ENCODE results near the gene EXD3. TPM values are rescaled to one million over a fixed set of nuclear protein-coding genes. Genes with fewer than 3 reads are reported as not detected.

The EXD3 gene
- total and polyA plus RNA-seq, 2 of the 13 experiments (the other 11 are each of a cell fraction or from before 2014, with no cell fraction given), result 2.7 to 4.8 TPM

DNA sequence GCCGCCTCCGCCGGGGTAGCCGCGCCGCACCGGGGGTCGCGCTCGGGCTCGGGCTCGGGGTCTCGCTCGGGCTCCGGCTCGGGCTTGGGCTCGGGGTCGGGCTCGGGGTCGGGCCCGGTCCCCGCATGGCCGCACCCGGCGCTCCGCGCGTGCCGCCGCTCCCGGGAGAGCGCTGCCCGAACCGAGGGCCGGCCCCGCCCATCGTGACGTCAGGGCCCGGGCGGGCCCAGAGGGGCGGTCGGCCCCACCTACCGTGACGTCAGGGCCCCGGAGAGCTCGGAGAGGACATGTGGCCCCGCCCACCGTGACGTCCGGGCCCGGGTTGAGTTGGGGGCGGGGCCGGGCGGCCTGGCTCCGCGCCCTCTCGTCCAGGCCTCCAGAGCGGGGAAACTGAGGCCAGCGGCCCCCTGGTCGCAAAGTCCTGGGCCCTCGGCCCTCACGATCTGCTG is 36.2 kb upstream of the EXD3 start, which contains the start of gene NSMF (continued):
- no peak for TF ChIP-seq TCF12 (IDR thresholded peaks at IDR 0.05)
- TF ChIP-seq TCF12 (CRISPR knock-in tag; IDR thresholded peaks at IDR 0.05), result no peak
- TF ChIP-seq GZF1 (CRISPR knock-in tag; IDR thresholded peaks at IDR 0.05), result no peak
- TF ChIP-seq, protein P1, sequence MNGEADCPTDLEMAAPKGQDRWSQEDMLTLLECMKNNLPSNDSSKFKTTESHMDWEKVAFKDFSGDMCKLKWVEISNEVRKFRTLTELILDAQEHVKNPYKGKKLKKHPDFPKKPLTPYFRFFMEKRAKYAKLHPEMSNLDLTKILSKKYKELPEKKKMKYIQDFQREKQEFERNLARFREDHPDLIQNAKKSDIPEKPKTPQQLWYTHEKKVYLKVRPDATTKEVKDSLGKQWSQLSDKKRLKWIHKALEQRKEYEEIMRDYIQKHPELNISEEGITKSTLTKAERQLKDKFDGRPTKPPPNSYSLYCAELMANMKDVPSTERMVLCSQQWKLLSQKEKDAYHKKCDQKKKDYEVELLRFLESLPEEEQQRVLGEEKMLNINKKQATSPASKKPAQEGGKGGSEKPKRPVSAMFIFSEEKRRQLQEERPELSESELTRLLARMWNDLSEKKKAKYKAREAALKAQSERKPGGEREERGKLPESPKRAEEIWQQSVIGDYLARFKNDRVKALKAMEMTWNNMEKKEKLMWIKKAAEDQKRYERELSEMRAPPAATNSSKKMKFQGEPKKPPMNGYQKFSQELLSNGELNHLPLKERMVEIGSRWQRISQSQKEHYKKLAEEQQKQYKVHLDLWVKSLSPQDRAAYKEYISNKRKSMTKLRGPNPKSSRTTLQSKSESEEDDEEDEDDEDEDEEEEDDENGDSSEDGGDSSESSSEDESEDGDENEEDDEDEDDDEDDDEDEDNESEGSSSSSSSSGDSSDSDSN (CRISPR knock-in tag; IDR thresholded peaks at IDR 0.05), result no peak
- TF ChIP-seq FOXJ3 (CRISPR knock-in tag; IDR thresholded peaks at IDR 0.05; ENCODE audit: borderline replicate concordance), result no peak
- no peak for TF ChIP-seq ZNF674 (CRISPR knock-in tag; IDR thresholded peaks at IDR 0.05; ENCODE audit: low read depth)
- TF ChIP-seq, protein P2, sequence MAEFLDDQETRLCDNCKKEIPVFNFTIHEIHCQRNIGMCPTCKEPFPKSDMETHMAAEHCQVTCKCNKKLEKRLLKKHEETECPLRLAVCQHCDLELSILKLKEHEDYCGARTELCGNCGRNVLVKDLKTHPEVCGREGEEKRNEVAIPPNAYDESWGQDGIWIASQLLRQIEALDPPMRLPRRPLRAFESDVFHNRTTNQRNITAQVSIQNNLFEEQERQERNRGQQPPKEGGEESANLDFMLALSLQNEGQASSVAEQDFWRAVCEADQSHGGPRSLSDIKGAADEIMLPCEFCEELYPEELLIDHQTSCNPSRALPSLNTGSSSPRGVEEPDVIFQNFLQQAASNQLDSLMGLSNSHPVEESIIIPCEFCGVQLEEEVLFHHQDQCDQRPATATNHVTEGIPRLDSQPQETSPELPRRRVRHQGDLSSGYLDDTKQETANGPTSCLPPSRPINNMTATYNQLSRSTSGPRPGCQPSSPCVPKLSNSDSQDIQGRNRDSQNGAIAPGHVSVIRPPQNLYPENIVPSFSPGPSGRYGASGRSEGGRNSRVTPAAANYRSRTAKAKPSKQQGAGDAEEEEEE (CRISPR knock-in tag; IDR thresholded peaks at IDR 0.05; ENCODE audit: borderline replicate concordance), result no peak
- TF ChIP-seq DNMT1 (CRISPR knock-in tag; IDR thresholded peaks at IDR 0.05), result no peak
- TF ChIP-seq ZKSCAN5 (CRISPR knock-in tag; IDR thresholded peaks at IDR 0.05), result no peak
- TF ChIP-seq, protein P3, sequence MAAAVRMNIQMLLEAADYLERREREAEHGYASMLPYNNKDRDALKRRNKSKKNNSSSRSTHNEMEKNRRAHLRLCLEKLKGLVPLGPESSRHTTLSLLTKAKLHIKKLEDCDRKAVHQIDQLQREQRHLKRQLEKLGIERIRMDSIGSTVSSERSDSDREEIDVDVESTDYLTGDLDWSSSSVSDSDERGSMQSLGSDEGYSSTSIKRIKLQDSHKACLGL (CRISPR knock-in tag; IDR thresholded peaks at IDR 0.05), result no peak
- TF ChIP-seq ZNF724P (CRISPR knock-in tag; IDR thresholded peaks at IDR 0.05; ENCODE audit: borderline replicate concordance), result no peak
- no peak for TF ChIP-seq SRSF9 (IDR thresholded peaks at IDR 0.05; ENCODE audit: borderline replicate concordance, insufficient read depth, low read depth, low read length, poor library complexity, severe bottlenecking)
- no peak for TF ChIP-seq ZNF282 (IDR thresholded peaks at IDR 0.05; ENCODE audit: partially characterized antibody)
- TF ChIP-seq, protein P4, sequence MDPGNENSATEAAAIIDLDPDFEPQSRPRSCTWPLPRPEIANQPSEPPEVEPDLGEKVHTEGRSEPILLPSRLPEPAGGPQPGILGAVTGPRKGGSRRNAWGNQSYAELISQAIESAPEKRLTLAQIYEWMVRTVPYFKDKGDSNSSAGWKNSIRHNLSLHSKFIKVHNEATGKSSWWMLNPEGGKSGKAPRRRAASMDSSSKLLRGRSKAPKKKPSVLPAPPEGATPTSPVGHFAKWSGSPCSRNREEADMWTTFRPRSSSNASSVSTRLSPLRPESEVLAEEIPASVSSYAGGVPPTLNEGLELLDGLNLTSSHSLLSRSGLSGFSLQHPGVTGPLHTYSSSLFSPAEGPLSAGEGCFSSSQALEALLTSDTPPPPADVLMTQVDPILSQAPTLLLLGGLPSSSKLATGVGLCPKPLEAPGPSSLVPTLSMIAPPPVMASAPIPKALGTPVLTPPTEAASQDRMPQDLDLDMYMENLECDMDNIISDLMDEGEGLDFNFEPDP (CRISPR knock-in tag; conservative IDR thresholded peaks at IDR 0.05), result no peak
- peak in 1 of 2 experiments; percentile 51; a peak in 1 of 4 replicates for TF ChIP-seq POLR2A (IDR thresholded peaks at IDR 0.05; ENCODE audit: insufficient read depth in 1 of 2, low read depth in 2 of 2, low read length in 2 of 2)
- no peak for TF ChIP-seq AHR (CRISPR knock-in tag; IDR thresholded peaks at IDR 0.05)
- peak; percentile 71 for TF ChIP-seq RFX5 (IDR thresholded peaks at IDR 0.05; ENCODE audit: low read depth, low read length)
- 0 out of 2 replicates have a peak, but pooled peaks have one; percentile 26 for TF ChIP-seq RNF2 (conservative IDR thresholded peaks at IDR 0.05; ENCODE audit: low read depth)
- TF ChIP-seq TSC22D2 (CRISPR knock-in tag; IDR thresholded peaks at IDR 0.05; ENCODE audit: borderline replicate concordance), result no peak
- no peak for TF ChIP-seq PCBP1 (IDR thresholded peaks at IDR 0.05; ENCODE audit: borderline replicate concordance, low read depth, low read length)
- TF ChIP-seq, protein P5, sequence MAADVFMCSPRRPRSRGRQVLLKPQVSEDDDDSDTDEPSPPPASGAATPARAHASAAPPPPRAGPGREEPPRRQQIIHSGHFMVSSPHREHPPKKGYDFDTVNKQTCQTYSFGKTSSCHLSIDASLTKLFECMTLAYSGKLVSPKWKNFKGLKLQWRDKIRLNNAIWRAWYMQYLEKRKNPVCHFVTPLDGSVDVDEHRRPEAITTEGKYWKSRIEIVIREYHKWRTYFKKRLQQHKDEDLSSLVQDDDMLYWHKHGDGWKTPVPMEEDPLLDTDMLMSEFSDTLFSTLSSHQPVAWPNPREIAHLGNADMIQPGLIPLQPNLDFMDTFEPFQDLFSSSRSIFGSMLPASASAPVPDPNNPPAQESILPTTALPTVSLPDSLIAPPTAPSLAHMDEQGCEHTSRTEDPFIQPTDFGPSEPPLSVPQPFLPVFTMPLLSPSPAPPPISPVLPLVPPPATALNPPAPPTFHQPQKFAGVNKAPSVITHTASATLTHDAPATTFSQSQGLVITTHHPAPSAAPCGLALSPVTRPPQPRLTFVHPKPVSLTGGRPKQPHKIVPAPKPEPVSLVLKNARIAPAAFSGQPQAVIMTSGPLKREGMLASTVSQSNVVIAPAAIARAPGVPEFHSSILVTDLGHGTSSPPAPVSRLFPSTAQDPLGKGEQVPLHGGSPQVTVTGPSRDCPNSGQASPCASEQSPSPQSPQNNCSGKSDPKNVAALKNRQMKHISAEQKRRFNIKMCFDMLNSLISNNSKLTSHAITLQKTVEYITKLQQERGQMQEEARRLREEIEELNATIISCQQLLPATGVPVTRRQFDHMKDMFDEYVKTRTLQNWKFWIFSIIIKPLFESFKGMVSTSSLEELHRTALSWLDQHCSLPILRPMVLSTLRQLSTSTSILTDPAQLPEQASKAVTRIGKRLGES (CRISPR knock-in tag; IDR thresholded peaks at IDR 0.05; ENCODE audit: borderline replicate concordance), result no peak
- TF ChIP-seq TGIF2 (CRISPR knock-in tag; IDR thresholded peaks at IDR 0.05), result no peak
- TF ChIP-seq ZNF143 (CRISPR knock-in tag; IDR thresholded peaks at IDR 0.05), result no peak
- no peak for TF ChIP-seq HOXA5 (CRISPR knock-in tag; IDR thresholded peaks at IDR 0.05)
